Caco-2 (cell line): Measurements from ENCODE around the gene RIPOR2. TPM values are rescaled to one million over a fixed set of nuclear protein-coding genes. Genes with fewer than 3 reads are reported as not detected.
"Not testable (repeated sequence)": the region's sequence is repeated elsewhere in the genome, so short reads cannot be mapped to it uniquely, and the experiment has no call there.

Experiments
- BruUV-seq: library from RNA; stranded (reverse); fragments of 400-500 nt; replicated peaks from 2 replicates; lab custom pipeline; 2021; lab: Mats Ljungman, UMichigan
- CTCF ChIA-PET: fragments of 300-600 bp; sonication (Branson Sonifier 250); formaldehyde crosslinking; loops from one replicate; lab custom pipeline; 2022; ENCODE audit warnings: antibody characterized with exemption; lab: Charles Lee
- POLR2A ChIA-PET: fragments of 300-600 bp; sonication (Branson Sonifier 250); formaldehyde crosslinking; loops from one replicate; lab custom pipeline; 2022; ENCODE audit warnings: antibody characterized with exemption; lab: Charles Lee
- DNase-seq, 2 experiments: peaks; one replicate each; pipeline versions ENCODE4 v3.0.0 to v3.0.0-alpha.2; 2020 to 2022
- H3K27me3 ChIP-seq: replicated peaks from 2 replicates; pipeline ENCODE4 v1.6.0; 2011; ENCODE audit warnings: low read length; ENCODE audit not compliant: control insufficient read depth, insufficient read depth
- H3K36me3 ChIP-seq: 2 replicates; pipeline ENCODE4 v1.5.1; 2011; ENCODE audit warnings: low read length; ENCODE audit not compliant: control insufficient read depth, insufficient read depth
- H3K4me1 ChIP-seq: fragments of 250-450 bp; sonication (Bioruptor Pico); 2 replicates; pipeline ENCODE4 v1.5.1; 2020; ENCODE audit warnings: mild to moderate bottlenecking
- H3K4me3 ChIP-seq: 2 replicates; pipeline ENCODE4 v1.5.1; 2011; ENCODE audit warnings: low read depth, mild to moderate bottlenecking, control low read depth, low read length
- H3K9me3 ChIP-seq: fragments of 250-450 bp; sonication (Bioruptor Pico); 2 replicates; pipeline ENCODE4 v1.5.1; 2020; ENCODE audit warnings: mild to moderate bottlenecking, moderate library complexity
- H3K27ac Mint-ChIP-seq: one replicate; pipeline ENCODE4 v1.8.0; 2022; ENCODE audit warnings: mixed read lengths; ENCODE audit not compliant: unreplicated experiment
- H3K27me3 Mint-ChIP-seq: one replicate; pipeline ENCODE4 v1.8.0; 2022; ENCODE audit warnings: mixed read lengths; ENCODE audit not compliant: insufficient read depth, unreplicated experiment
- H3K36me3 Mint-ChIP-seq: one replicate; pipeline ENCODE4 v1.8.0; 2022; ENCODE audit warnings: mild to moderate bottlenecking, mixed read lengths; ENCODE audit not compliant: insufficient read depth, unreplicated experiment
- H3K4me1 Mint-ChIP-seq: one replicate; pipeline ENCODE4 v1.8.0; 2022; ENCODE audit warnings: low read depth, mixed read lengths; ENCODE audit not compliant: unreplicated experiment
- H3K4me3 Mint-ChIP-seq: one replicate; pipeline ENCODE4 v1.8.0; 2022; ENCODE audit warnings: mild to moderate bottlenecking, moderate library complexity, mixed read lengths; ENCODE audit not compliant: unreplicated experiment
- H3K9me3 Mint-ChIP-seq: one replicate; pipeline ENCODE4 v1.8.0; 2022; ENCODE audit warnings: mixed read lengths; ENCODE audit not compliant: unreplicated experiment
- CTCF ChIP-seq, 2 experiments: fragments of 200-600 bp in 1 of 2; IDR thresholded peaks; 1 replicate in 1 of 2; 2 replicates in 1 of 2; pipeline versions ENCODE4 v1.5.1 to v1.8.0; 2011 to 2022; ENCODE audit warnings: antibody characterized with exemption in 1 of 2, control low read depth in 1 of 2, inconsistent platforms in 1 of 2, low read depth in 1 of 2, low read length in 1 of 2, mild to moderate bottlenecking in 1 of 2, moderate library complexity in 1 of 2; ENCODE audit not compliant: insufficient read depth in 1 of 2, severe bottlenecking in 1 of 2, unreplicated experiment in 1 of 2
- intact Hi-C: fragments of 100-400 bp; cut with micrococcal nuclease; formaldehyde crosslinking; loops from one replicate; pipeline ENCODE4 v1.10.0; 2022; ENCODE audit not compliant: unreplicated experiment
- total RNA-seq: library from RNA; stranded (reverse); gene quantifications from 2 replicates; pipeline ENCODE4 v1.2.3, GENCODE V29; 2022

Gene RIPOR2
- total RNA-seq, 1 experiment from 2014 or later, result 0.64 TPM

- Histone ChIP-seq H3K27me3 (no peaks in the 10 kb centered on the region), H3K4me1 (no peaks in the 10 kb centered on the region), H3K36me3 (no peaks in the 10 kb centered on the region), H3K9me3 (no peaks in the 10 kb centered on the region), H3K4me3 (no peak overlapping the region)
- no peaks in the 10 kb centered on the region for H3K4me1 Mint-ChIP-seq
- no peaks in the 10 kb centered on the region for H3K9me3 Mint-ChIP-seq
- no peak for TF ChIP-seq CTCF (IDR thresholded peaks at IDR 0.05; ENCODE audit: insufficient read depth in 1 of 2, low read depth in 1 of 2, low read length in 1 of 2, severe bottlenecking in 1 of 2, unreplicated experiment in 1 of 2)
- no TSS peak for BruUV-seq
- no peak overlapping the region for H3K27ac Mint-ChIP-seq
- no peak for DNase-seq
- intact Hi-C loops, result no loop called here
- no peak overlapping the region for H3K4me3 Mint-ChIP-seq
- no peaks in the 10 kb centered on the region for H3K36me3 Mint-ChIP-seq
- peaks cover 9% of the 10 kb centered on the region for H3K27me3 Mint-ChIP-seq
- CTCF ChIA-PET, result no interaction called here
- POLR2A ChIA-PET, result no interaction called here
These were observed 19.3 kb downstream of the RIPOR2 start for GRCh38 chr6:24916496-24916895.

- no peaks in the 10 kb centered on the region for H3K4me1 ChIP-seq
These were observed 20.1 kb downstream of the RIPOR2 start for GRCh38 chr6:24915641-24916040.

GRCh38 chr6:24914082-24914481 lies 21.7 kb downstream of the RIPOR2 start:
- BruUV-seq, H3K36me3 Mint-ChIP-seq, H3K4me1 Mint-ChIP-seq, H3K4me3 ChIP-seq, DNase-seq, H3K9me3 Mint-ChIP-seq, H3K27ac Mint-ChIP-seq, H3K36me3 ChIP-seq, CTCF ChIA-PET, H3K4me1 ChIP-seq, POLR2A ChIA-PET, H3K27me3 ChIP-seq, H3K9me3 ChIP-seq, H3K4me3 Mint-ChIP-seq: not testable (repeated sequence)
- peaks cover 18% of the 10 kb centered on the region for H3K27me3 Mint-ChIP-seq
- intact Hi-C loops, result loop anchor here (5.0 kb wide), 1 partner anchor 57 kb away; no protein-coding TSS in a partner anchor

More at GRCh38 chr6:24915641-24916040, 20.1 kb downstream of the RIPOR2 start:
- Histone ChIP-seq H3K36me3 (no peaks in the 10 kb centered on the region), H3K9me3 (no peaks in the 10 kb centered on the region), H3K4me3 (no peak overlapping the region), H3K27me3 (0 out of 2 replicates have a peak, but pooled peaks cover under 1% of the 10 kb centered on the region)
- intact Hi-C loops, result no loop called here
- Mint-ChIP-seq H3K36me3 (no peaks in the 10 kb centered on the region), H3K4me3 (no peak overlapping the region), H3K27me3 (peaks cover 9% of the 10 kb centered on the region), H3K9me3 (no peaks in the 10 kb centered on the region), H3K27ac (no peak overlapping the region), H3K4me1 (no peaks in the 10 kb centered on the region)
- TF ChIP-seq CTCF (IDR thresholded peaks at IDR 0.05; ENCODE audit: insufficient read depth in 1 of 2, low read depth in 1 of 2, low read length in 1 of 2, severe bottlenecking in 1 of 2, unreplicated experiment in 1 of 2), result no peak
- ChIA-PET POLR2A (no interaction called here), CTCF (no interaction called here)
- no peak for DNase-seq
- no TSS peak for BruUV-seq
